ENCODE measurements around the gene SBNO2. TPM values are rescaled to one million over a fixed set of nuclear protein-coding genes. Genes with fewer than 3 reads are reported as not detected.

The SBNO2 gene
- total and polyA plus RNA-seq, 4 donors, result 45.6 to 155 (median 95.9) TPM

- no peaks in the 10 kb centered on the region for H3K9me3 ChIP-seq (ENCODE audit: control insufficient read depth in 4 of 4, insufficient read depth in 3 of 4, low read length in 3 of 4)
- no peak for DNase-seq
- peaks cover 0 to 12% (median 0%) of the 10 kb centered on the region in 5 donors for H3K4me1 ChIP-seq (ENCODE audit: control insufficient read depth in 5 of 5, insufficient read depth in 5 of 5, low read length in 5 of 5)
- no peak for ATAC-seq (ENCODE audit: insufficient read depth, low FRiP score)
- H3K27me3 ChIP-seq (ENCODE audit: control insufficient read depth in 3 of 3, insufficient read depth in 3 of 3, low read length in 2 of 3), result no peaks in the 10 kb centered on the region
- WGBS, 2 donors, result 76 to 84% methylated on average over 8 of the region's 8 CpGs
- H3K27ac ChIP-seq (ENCODE audit: low read depth in 1 of 2, low read length in 1 of 2), result no peak overlapping the region
- H3K36me3 ChIP-seq (ENCODE audit: control insufficient read depth in 4 of 4, insufficient read depth in 4 of 4, low read length in 4 of 4), result peaks cover 0 to 82% (median 2%) of the 10 kb centered on the region in 4 donors
- H3K4me3 ChIP-seq, result no peak overlapping the region
- H3K9ac ChIP-seq (ENCODE audit: insufficient read depth in 1 of 2, low read length in 2 of 2), result no peak overlapping the region
- TF ChIP-seq CTCF (IDR thresholded peaks at IDR 0.05; ENCODE audit: control extremely low read depth, extremely low read depth), result no peak
These were observed 88.9 kb downstream of the SBNO2 start for GRCh38 chr19:1085053-1085658.

GRCh38 chr19:1084024-1084868 is 89.8 kb downstream of the SBNO2 start:
- Histone ChIP-seq H3K9ac (ENCODE audit: insufficient read depth in 1 of 2, low read length in 2 of 2) (no peak overlapping the region), H3K36me3 (ENCODE audit: control insufficient read depth in 4 of 4, insufficient read depth in 4 of 4, low read length in 4 of 4) (peaks cover 0 to 82% (median under 1%) of the 10 kb centered on the region in 4 donors), H3K4me1 (ENCODE audit: control insufficient read depth in 5 of 5, insufficient read depth in 5 of 5, low read length in 5 of 5) (peaks cover 0 to 12% (median 0%) of the 10 kb centered on the region in 5 donors), H3K4me3 (no peak overlapping the region), H3K9me3 (ENCODE audit: control insufficient read depth in 4 of 4, insufficient read depth in 3 of 4, low read length in 3 of 4) (no peaks in the 10 kb centered on the region), H3K27me3 (ENCODE audit: control insufficient read depth in 3 of 3, insufficient read depth in 3 of 3, low read length in 2 of 3) (no peaks in the 10 kb centered on the region), H3K27ac (ENCODE audit: low read depth in 1 of 2, low read length in 1 of 2) (no peak overlapping the region)
- TF ChIP-seq CTCF (IDR thresholded peaks at IDR 0.05; ENCODE audit: control extremely low read depth, extremely low read depth), result no peak
- 84 to 91% methylated on average over 43 of the region's 43 CpGs for WGBS, 2 donors
- DNase-seq, result no peak
- ATAC-seq (ENCODE audit: insufficient read depth, low FRiP score), result no peak

GRCh38 chr19:1082928-1083816 is 90.9 kb downstream of the SBNO2 start:
- 84 to 90% methylated on average over 59 of the region's 59 CpGs for WGBS, 2 donors
- Histone ChIP-seq H3K36me3 (ENCODE audit: control insufficient read depth in 4 of 4, insufficient read depth in 4 of 4, low read length in 4 of 4) (peaks cover 0 to 71% (median 0%) of the 10 kb centered on the region in 4 donors), H3K27me3 (ENCODE audit: control insufficient read depth in 3 of 3, insufficient read depth in 3 of 3, low read length in 2 of 3) (no peaks in the 10 kb centered on the region), H3K4me3 (no peak overlapping the region), H3K27ac (ENCODE audit: low read depth in 1 of 2, low read length in 1 of 2) (no peak overlapping the region), H3K4me1 (ENCODE audit: control insufficient read depth in 5 of 5, insufficient read depth in 5 of 5, low read length in 5 of 5) (peaks cover 0 to 11% (median 0%) of the 10 kb centered on the region in 5 donors), H3K9me3 (ENCODE audit: control insufficient read depth in 4 of 4, insufficient read depth in 3 of 4, low read length in 3 of 4) (no peaks in the 10 kb centered on the region), H3K9ac (ENCODE audit: insufficient read depth in 1 of 2, low read length in 2 of 2) (no peak overlapping the region)
- DNase-seq, result no peak
- no peak for TF ChIP-seq CTCF (IDR thresholded peaks at IDR 0.05; ENCODE audit: control extremely low read depth, extremely low read depth)
- ATAC-seq (ENCODE audit: insufficient read depth, low FRiP score), result no peak
